ENCODE data around the gene CA4. TPM values are rescaled to one million over a fixed set of nuclear protein-coding genes. Genes with fewer than 3 reads are reported as not detected.

CA4 gene
- total RNA-seq, 4 donors from 2014 or later: 10.1 to 84.4 (median 29.3) TPM

- TF ChIP-seq, protein P1, sequence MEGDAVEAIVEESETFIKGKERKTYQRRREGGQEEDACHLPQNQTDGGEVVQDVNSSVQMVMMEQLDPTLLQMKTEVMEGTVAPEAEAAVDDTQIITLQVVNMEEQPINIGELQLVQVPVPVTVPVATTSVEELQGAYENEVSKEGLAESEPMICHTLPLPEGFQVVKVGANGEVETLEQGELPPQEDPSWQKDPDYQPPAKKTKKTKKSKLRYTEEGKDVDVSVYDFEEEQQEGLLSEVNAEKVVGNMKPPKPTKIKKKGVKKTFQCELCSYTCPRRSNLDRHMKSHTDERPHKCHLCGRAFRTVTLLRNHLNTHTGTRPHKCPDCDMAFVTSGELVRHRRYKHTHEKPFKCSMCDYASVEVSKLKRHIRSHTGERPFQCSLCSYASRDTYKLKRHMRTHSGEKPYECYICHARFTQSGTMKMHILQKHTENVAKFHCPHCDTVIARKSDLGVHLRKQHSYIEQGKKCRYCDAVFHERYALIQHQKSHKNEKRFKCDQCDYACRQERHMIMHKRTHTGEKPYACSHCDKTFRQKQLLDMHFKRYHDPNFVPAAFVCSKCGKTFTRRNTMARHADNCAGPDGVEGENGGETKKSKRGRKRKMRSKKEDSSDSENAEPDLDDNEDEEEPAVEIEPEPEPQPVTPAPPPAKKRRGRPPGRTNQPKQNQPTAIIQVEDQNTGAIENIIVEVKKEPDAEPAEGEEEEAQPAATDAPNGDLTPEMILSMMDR (IDR thresholded peaks at IDR 0.05; ENCODE audit: low read depth): no peak
Measured at GRCh38 chr17:60151355-60151754, 1.6 kb downstream of the CA4 start.

- TF ChIP-seq, protein P1 (IDR thresholded peaks at IDR 0.05; ENCODE audit: low read depth): no peak
Measured at GRCh38 chr17:60153606-60154390, 4.0 kb downstream of the CA4 start.

GRCh38 chr17:60154616-60155426 lies 5.0 kb downstream of the CA4 start:
- TF ChIP-seq, protein P1 (IDR thresholded peaks at IDR 0.05; ENCODE audit: low read depth): no peak

GRCh38 chr17:60155427-60155814 lies 5.6 kb downstream of the CA4 start:
- TF ChIP-seq, protein P1 (IDR thresholded peaks at IDR 0.05; ENCODE audit: low read depth): no peak

DNA sequence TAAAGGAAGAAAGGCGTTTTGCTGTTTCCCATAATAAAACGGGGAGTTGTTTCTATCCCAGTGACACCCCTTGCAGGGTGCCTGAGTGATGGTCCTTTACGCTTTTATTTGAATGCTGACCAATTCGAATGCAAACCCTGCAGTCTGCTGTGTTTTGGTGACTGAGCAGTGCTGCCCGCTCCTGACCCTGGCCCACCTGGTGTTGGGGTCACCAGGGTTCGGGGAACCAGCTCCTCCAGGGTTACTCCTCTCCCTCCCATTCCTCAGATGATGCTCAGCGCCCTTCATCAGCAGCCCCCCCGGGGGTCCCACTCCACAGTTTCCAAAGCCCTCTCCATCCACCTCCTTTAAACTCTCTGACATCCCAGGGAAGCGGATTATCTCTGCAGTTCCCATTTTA lies 6.0 kb downstream of the CA4 start:
- TF ChIP-seq, protein P1 (IDR thresholded peaks at IDR 0.05; ENCODE audit: low read depth): no peak

GRCh38 chr17:60156746-60157145 lies 7.0 kb downstream of the CA4 start:
- TF ChIP-seq, protein P1 (IDR thresholded peaks at IDR 0.05; ENCODE audit: low read depth): no peak

DNA sequence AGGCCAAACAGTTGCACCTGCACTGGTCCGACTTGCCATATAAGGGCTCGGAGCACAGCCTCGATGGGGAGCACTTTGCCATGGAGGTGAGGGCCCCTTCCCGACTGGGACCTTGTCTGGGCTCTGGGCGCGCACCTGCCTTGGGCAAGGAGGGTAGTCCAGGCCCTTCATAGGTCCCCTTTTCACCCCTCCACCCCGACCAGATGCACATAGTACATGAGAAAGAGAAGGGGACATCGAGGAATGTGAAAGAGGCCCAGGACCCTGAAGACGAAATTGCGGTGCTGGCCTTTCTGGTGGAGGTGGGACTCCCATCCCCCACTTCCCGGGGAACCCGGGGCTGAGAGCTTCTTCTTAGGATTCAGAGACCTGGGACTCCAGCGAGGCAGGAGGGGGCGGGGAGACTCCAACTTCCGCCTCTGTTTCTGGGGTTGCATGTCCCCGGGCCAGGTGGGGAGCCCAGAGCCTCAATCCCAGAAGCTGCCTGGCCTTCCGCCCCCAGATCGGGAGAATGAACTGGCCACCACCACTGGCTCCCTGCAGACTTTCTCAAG lies 7.8 kb downstream of the CA4 start:
- TF ChIP-seq, protein P1 (IDR thresholded peaks at IDR 0.05; ENCODE audit: low read depth): no peak
